Esophagus muscularis mucosa (tissue), 4 donors: ENCODE measurements around the gene SAMD4B. TPM values are rescaled to one million over a fixed set of nuclear protein-coding genes. Genes with fewer than 3 reads are reported as not detected.

Experiments used
- DNase-seq: peaks from one replicate; pipeline ENCODE4 v3.0.0-alpha.2; 2017; ENCODE audit errors: extremely low spot score
- H3K27ac ChIP-seq, 4 donors: fragments of 200-600 bp; sonication (generic); replicated peaks in 1 of 4; 1 replicate in 3 of 4; 2 replicates in 1 of 4; pipeline ENCODE4 v1.5.1; 2016 to 2019; ENCODE audit warnings: mild to moderate bottlenecking in 1 of 4
- H3K27me3 ChIP-seq, 4 donors: fragments of 200-600 bp; sonication (generic); one replicate each; pipeline versions ENCODE4 v1.5.1 to v1.6.0; 2016 to 2019
- H3K36me3 ChIP-seq, 4 donors: fragments of 200-600 bp; sonication (generic); one replicate each; pipeline ENCODE4 v1.5.1; 2016 to 2019
- H3K4me1 ChIP-seq, 4 donors: fragments of 200-600 bp; sonication (generic); one replicate each; pipeline ENCODE4 v1.5.1; 2016 to 2019
- H3K4me3 ChIP-seq, 4 donors: fragments of 200-600 bp; sonication (generic); 1 replicate in 2 of 4; 2 replicates in 2 of 4; pipeline ENCODE4 v1.5.1; 2016 to 2019; ENCODE audit warnings: mild to moderate bottlenecking in 4 of 4, moderate library complexity in 1 of 4
- H3K9me3 ChIP-seq, 4 donors: fragments of 200-600 bp; sonication (generic); 1 replicate in 3 of 4; 2 replicates in 1 of 4; pipeline ENCODE4 v1.5.1; 2016 to 2019
- EP300 ChIP-seq: sonication (generic); formaldehyde crosslinking; IDR thresholded peaks from one replicate; pipeline ENCODE4 v1.6.1; 2017; ENCODE audit warnings: antibody characterized with exemption
- POLR2A ChIP-seq: fragments of 450-650 bp; IDR thresholded peaks from one replicate; pipeline ENCODE4 v1.6.1; 2017; ENCODE audit warnings: antibody characterized with exemption, moderate library complexity, mild to moderate bottlenecking, low read depth
- POLR2AphosphoS5 ChIP-seq, 2 donors: sonication (generic); formaldehyde crosslinking; IDR thresholded peaks; one replicate each; pipeline ENCODE4 v1.6.1; 2017; ENCODE audit warnings: antibody characterized with exemption in 2 of 2
- WGBS: methylation state at CpG from one replicate; pipeline ENCODE4 v1.1.5; 2018; 5-methylcytosine and 5-hydroxymethylcytosine counted together
- intact Hi-C: fragments of 100-400 bp; cut with DNase I; formaldehyde crosslinking; loops from one replicate; pipeline ENCODE4 v1.15.1; 2023
- total RNA-seq, 4 donors: library from RNA; depleted of rRNA; stranded (reverse); fragments of >200 nt; gene quantifications; one replicate each; pipeline versions ENCODE4 v1.1.0 to v1.2.1, GENCODE V29; 2016
- TF ChIP-seq, protein P1 (sequence below), 3 experiments: fragments of 200-600 bp in 2 of 3; fragments of 450-650 bp in 1 of 3; sonication (generic) in 2 of 3; IDR thresholded peaks; one replicate each; pipeline ENCODE4 v1.5.1; 2017 to 2019; ENCODE audit warnings: antibody characterized with exemption in 3 of 3, mild to moderate bottlenecking in 2 of 3, moderate library complexity in 1 of 3

Gene SAMD4B
- total RNA-seq, 4 donors from 2014 or later: 59.8 to 138 (median 104) TPM

DNA sequence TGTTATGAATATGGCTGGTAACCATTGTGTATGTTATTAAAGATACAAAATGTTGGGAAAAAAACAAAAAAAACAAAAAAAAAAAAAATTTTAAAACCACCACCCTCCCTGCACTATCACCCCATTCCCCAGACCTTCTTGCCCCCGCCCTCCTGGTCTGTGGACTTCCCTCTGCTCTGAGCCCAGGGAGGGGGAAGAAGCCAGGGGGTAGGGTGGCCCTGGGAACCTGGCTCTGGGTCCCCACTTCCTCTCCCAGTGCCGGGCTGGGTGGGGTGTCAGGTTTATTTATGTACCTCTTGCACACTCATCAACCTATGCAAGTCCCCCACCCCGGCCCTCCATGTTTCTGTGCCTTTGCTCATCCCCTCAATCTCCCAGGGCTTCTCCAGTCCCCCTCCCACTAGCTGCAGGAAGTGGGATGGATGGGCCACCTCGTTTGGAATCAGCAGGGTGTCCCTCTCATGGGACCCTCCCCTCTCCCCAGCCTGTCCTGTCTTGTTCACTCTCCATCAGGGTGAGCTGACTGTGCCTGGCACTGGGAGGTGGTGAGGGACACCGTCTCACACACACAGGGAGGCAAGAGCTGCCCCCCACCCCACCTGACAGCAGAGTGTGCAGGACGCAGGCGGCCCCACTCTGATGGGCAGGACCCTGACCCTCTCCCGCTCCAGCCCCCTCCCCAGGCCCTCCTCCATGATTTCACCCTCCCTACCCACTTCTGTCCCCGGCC, 42.8 kb downstream of the SAMD4B start:
- no peaks in the 10 kb centered on the region for H3K9me3 ChIP-seq
- peaks cover 9 to 10% (median 10%) of the 10 kb centered on the region in 4 donors for H3K4me1 ChIP-seq
- H3K27me3 ChIP-seq: no peaks in the 10 kb centered on the region
- TF ChIP-seq POLR2AphosphoS5 (IDR thresholded peaks at IDR 0.05) (no peak), EP300 (no peak), POLR2A (no peak)
- TF ChIP-seq, protein P1, sequence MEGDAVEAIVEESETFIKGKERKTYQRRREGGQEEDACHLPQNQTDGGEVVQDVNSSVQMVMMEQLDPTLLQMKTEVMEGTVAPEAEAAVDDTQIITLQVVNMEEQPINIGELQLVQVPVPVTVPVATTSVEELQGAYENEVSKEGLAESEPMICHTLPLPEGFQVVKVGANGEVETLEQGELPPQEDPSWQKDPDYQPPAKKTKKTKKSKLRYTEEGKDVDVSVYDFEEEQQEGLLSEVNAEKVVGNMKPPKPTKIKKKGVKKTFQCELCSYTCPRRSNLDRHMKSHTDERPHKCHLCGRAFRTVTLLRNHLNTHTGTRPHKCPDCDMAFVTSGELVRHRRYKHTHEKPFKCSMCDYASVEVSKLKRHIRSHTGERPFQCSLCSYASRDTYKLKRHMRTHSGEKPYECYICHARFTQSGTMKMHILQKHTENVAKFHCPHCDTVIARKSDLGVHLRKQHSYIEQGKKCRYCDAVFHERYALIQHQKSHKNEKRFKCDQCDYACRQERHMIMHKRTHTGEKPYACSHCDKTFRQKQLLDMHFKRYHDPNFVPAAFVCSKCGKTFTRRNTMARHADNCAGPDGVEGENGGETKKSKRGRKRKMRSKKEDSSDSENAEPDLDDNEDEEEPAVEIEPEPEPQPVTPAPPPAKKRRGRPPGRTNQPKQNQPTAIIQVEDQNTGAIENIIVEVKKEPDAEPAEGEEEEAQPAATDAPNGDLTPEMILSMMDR (IDR thresholded peaks at IDR 0.05): no peak
- WGBS: 58% methylated on average over 9 of the region's 9 CpGs
- no peak overlapping the region for H3K4me3 ChIP-seq
- intact Hi-C loops: no loop called here
- H3K27ac ChIP-seq: peak overlapping the region in 1 of 4 donors; percentile 3
- no peak for DNase-seq
- H3K36me3 ChIP-seq: peaks cover 52 to 99% (median 93%) of the 10 kb centered on the region in 4 donors

DNA sequence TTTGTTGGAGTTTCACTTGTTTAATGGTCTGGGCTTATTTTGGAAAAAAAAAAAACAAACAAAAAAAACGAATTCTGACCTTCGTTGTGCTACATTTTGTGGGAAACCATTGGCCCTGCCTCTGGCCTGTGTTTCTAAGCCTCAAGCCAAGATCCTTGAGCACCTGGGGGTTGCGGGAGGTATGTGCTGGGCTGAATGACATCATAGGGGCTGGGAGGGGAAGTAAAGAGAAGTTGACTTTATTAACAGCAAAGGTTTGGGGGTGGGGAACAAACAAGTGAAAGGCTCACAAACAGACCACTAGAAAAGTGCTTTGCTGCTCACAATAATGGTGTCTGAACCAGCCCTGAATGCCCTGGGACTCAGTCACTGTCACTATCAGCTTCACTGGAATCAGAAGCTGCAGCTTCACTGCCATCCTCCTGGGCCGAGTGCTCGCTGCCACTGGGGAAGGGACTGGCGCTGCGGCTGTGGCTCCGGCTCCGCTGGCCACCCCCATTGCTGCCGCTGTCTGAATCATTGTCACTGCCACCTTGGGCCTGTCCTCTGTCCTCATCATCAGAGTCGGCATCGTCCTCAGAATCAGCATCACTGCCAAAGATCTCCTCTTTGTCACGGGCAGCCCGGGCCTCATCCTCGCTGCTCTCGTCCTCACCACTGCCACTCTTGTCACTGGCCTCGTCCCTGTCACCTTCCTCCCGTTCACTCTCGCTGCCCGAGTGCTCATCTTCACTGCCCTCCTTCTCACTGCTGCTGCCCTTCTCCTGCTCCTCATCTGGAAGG, 43.6 kb downstream of the SAMD4B start:
- Histone ChIP-seq H3K27me3 (no peaks in the 10 kb centered on the region), H3K4me1 (peaks cover 13 to 17% (median 15%) of the 10 kb centered on the region in 4 donors), H3K36me3 (peaks cover 44 to 91% (median 85%) of the 10 kb centered on the region in 4 donors), H3K27ac (no peak overlapping the region), H3K9me3 (no peaks in the 10 kb centered on the region), H3K4me3 (no peak overlapping the region)
- 79% methylated on average over 18 of the region's 20 CpGs for WGBS
- no peak for DNase-seq
- intact Hi-C loops: no loop called here
- TF ChIP-seq EP300 (no peak), POLR2A (no peak), POLR2AphosphoS5 (IDR thresholded peaks at IDR 0.05) (no peak)
- TF ChIP-seq, protein P1 (IDR thresholded peaks at IDR 0.05): no peak

DNA sequence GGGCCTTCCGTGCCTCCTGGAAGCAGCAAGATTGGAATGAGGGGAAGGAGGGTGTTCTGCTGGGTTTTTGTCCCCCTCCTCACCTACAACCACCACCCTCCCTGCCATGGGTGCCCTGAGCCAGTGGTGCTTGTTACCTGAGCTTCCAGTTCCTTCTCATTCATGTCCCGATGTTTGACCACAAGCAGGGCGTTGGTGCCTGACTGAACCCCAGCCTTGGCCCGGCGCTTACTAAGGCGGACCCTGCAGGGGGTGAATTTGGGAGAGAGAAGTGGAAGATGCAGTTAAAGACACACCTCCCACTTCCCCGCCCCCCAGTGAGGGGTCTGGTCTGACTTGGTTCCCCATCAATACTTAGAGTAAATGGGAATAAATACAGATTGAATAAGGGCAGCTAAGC, 44.3 kb downstream of the SAMD4B start:
- no peak for TF ChIP-seq POLR2AphosphoS5 (IDR thresholded peaks at IDR 0.05)
- TF ChIP-seq POLR2A: no peak
- TF ChIP-seq, protein P1 (IDR thresholded peaks at IDR 0.05): no peak
- TF ChIP-seq EP300: no peak
- Histone ChIP-seq H3K27ac (no peak overlapping the region), H3K4me3 (no peak overlapping the region), H3K27me3 (no peaks in the 10 kb centered on the region), H3K4me1 (peaks cover 13 to 19% (median 16%) of the 10 kb centered on the region in 4 donors), H3K9me3 (no peaks in the 10 kb centered on the region), H3K36me3 (peaks cover 37 to 84% (median 78%) of the 10 kb centered on the region in 4 donors)
- 65% methylated on average over 7 of the region's 7 CpGs for WGBS
- intact Hi-C loops: no loop called here
- no peak for DNase-seq

DNA sequence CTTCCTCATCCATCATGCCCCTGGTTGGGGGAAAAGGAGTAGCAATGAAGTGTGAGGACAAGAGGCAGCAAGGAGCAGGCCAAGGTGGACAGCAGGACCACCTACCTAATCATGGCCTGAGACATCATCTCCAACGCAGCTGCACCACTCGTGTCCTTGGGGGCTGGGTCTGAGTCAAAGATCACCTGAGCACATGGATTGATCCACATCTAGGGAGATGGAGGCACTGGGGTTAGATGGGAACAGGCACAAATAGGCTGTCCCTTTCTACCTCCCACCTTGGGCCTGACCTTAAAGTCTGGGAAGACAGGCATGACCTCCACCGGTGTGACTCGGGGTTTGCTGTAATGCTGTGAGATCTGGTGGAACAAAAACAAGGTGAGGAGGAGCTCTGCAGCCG, 46.4 kb downstream of the SAMD4B start:
- peaks cover 22 to 70% (median 65%) of the 10 kb centered on the region in 4 donors for H3K36me3 ChIP-seq
- no peak for DNase-seq
- TF ChIP-seq POLR2AphosphoS5 (IDR thresholded peaks at IDR 0.05): no peak
- no peak for TF ChIP-seq POLR2A
- TF ChIP-seq, protein P1 (IDR thresholded peaks at IDR 0.05): no peak
- TF ChIP-seq EP300: no peak
- H3K4me1 ChIP-seq: peaks cover 24 to 36% (median 28%) of the 10 kb centered on the region in 4 donors
- no peaks in the 10 kb centered on the region for H3K9me3 ChIP-seq
- intact Hi-C loops: no loop called here
- WGBS: 86% methylated on average over 4 of the region's 5 CpGs
- peak overlapping the region in 3 of 4 donors; percentile 97 to 99 (median 97) for H3K27ac ChIP-seq
- no peaks in the 10 kb centered on the region for H3K27me3 ChIP-seq
- no peak overlapping the region for H3K4me3 ChIP-seq
